Heart left ventricle (tissue), 16 donors: ENCODE results near the gene NEK7. TPM values are rescaled to one million over a fixed set of nuclear protein-coding genes. Genes with fewer than 3 reads are reported as not detected.

Experiments
- ATAC-seq, 4 donors: fragments of 200-7000 bp; cut with Tn5 transposase; one replicate each; pipeline ENCODE4 v1.9.1; 2020 to 2022; ENCODE audit warnings: moderate library complexity in 4 of 4, mild to moderate bottlenecking in 3 of 4, moderate number of reproducible peaks in 1 of 4
- DNase-seq, 5 donors: peaks; one replicate each; pipeline ENCODE4 v3.0.0-alpha.2; 2020
- H3K27ac ChIP-seq, 12 donors: fragments of 200-600 bp; sonication (generic) in 4 of 12; one replicate each; pipeline versions ENCODE4 v1.5.0 to v1.8.0; 2016 to 2022; ENCODE audit warnings: mild to moderate bottlenecking in 2 of 12
- H3K27me3 ChIP-seq, 9 donors: fragments of 200-600 bp; sonication (generic) in 2 of 9; one replicate each; pipeline versions ENCODE4 v1.5.1 to v1.8.0; 2016 to 2022; ENCODE audit warnings: mild to moderate bottlenecking in 3 of 9
- H3K36me3 ChIP-seq, 9 donors: fragments of 200-600 bp; sonication (generic) in 2 of 9; one replicate each; pipeline versions ENCODE4 v1.5.0 to v1.8.0; 2018 to 2022; ENCODE audit warnings: mild to moderate bottlenecking in 2 of 9
- H3K4me1 ChIP-seq, 12 donors: fragments of 200-600 bp; sonication (generic) in 4 of 12; one replicate each; pipeline versions ENCODE4 v1.5.0 to v1.8.0; 2016 to 2022; ENCODE audit warnings: mild to moderate bottlenecking in 3 of 12
- H3K4me3 ChIP-seq, 12 donors: fragments of 200-600 bp; sonication (generic) in 4 of 12; one replicate each; pipeline versions ENCODE4 v1.5.0 to v1.8.0; 2017 to 2022; ENCODE audit warnings: mild to moderate bottlenecking in 9 of 12, moderate library complexity in 4 of 12
- H3K9me3 ChIP-seq, 12 donors: fragments of 200-600 bp; sonication (generic) in 4 of 12; one replicate each; pipeline versions ENCODE4 v1.5.0 to v1.8.0; 2016 to 2022; ENCODE audit warnings: mild to moderate bottlenecking in 1 of 12
- CTCF ChIP-seq, 12 donors: fragments of 200-600 bp; sonication (generic) in 4 of 12; IDR thresholded peaks; one replicate each; pipeline versions ENCODE4 v1.5.0 to v1.8.0; 2018 to 2022; ENCODE audit warnings: antibody characterized with exemption in 12 of 12, mild to moderate bottlenecking in 5 of 12
- POLR2A ChIP-seq, 2 donors: fragments of 450-650 bp; IDR thresholded peaks; one replicate each; pipeline ENCODE4 v1.6.1; 2017; ENCODE audit warnings: antibody characterized with exemption in 2 of 2, mild to moderate bottlenecking in 2 of 2, moderate library complexity in 2 of 2
- WGBS, 4 donors: extraction: QIAGEN DNeasy Blood & Tissue Kit in 2 of 4; methylation state at CpG; one replicate each; pipeline versions ENCODE4 v1.1.5 to v1.1.7; 2013 to 2018; 5-methylcytosine and 5-hydroxymethylcytosine counted together
- intact Hi-C, 10 donors: fragments of 100-400 bp; cut with DNase I; formaldehyde crosslinking; loops; one replicate each; pipeline versions ENCODE4 v1.11.1 to v1.14.2; 2022
- polyA plus RNA-seq, 2 donors: library from polyadenylated mRNA; stranded (reverse); fragments of 200-250 nt; gene quantifications; one replicate each; pipeline ENCODE4 v1.2.3, GENCODE V29; 2013
- total RNA-seq, 9 donors: library from RNA; depleted of rRNA in 2 of 9; stranded (reverse); fragments of >200 nt in 2 of 9; fragmentation: NEBNext Ultra II Directional in 3 of 9; extraction: Animal tissue kit (Norgen Biotek cat#: 25700) in 3 of 9; gene quantifications; one replicate each; pipeline versions ENCODE4 v1.1.0 to v1.2.4, GENCODE V29; 2016 to 2023
- donor health status: ischemic (EF 13 %, LVEDD 7.1; RV severe dilation, severe dysfunction).
- donor health status: healthy with polysubstance abuse.
- donor health status: DM: no; HTN: yes; CAD: no.
- donor health status: DM: no; HTN: no; CAD: no.
- donor health status: ischemic (EF 25% LVEDD 6.9; RV normal size, moderate dysfunction).
- donor health status: ischemic (EF 25% LVEDD 5.7; RV mildly dilated, moderate dysfunction).
- donor health status: healthy.
- donor health status: DM: yes; HTN: yes; CAD: no.
- donor health status: ischemic (EF 35%, LVEDD 5.7; RV mildly dilated, moderate dysfunction).
- donor health status: nonischemic (EF 11% LVEDD 7.7; RV severe dilation, severe dysfunction).
- donor health status: DM: yes; HTN: yes; CAD: no.
- donor health status: PGD.
- donor health status: ischemic (EF 29% LVEDD 5.4; RV normal size, mild dysfunction).
- donor health status: nonischemic (EF 23%, LVEDD 6.1; RV moderate dilation, normal function).

Gene NEK7
- total and polyA plus RNA-seq, 11 donors, result 57.5 to 499 (median 235) TPM

GRCh38 chr1:198335663-198336062, 178.9 kb downstream of the NEK7 start:
- TF ChIP-seq POLR2A (IDR thresholded peaks at IDR 0.05) (no peak), CTCF (IDR thresholded peaks at IDR 0.05) (no peak)
- no peaks in the 10 kb centered on the region for H3K27me3 ChIP-seq
- H3K9me3 ChIP-seq, result no peaks in the 10 kb centered on the region
- no peak overlapping the region for H3K4me3 ChIP-seq
- ATAC-seq, result no peak
- intact Hi-C loops, result no loop called here
- no peaks in the 10 kb centered on the region for H3K36me3 ChIP-seq
- 85 to 89% (median 87%) methylated on average over 1 of the region's 1 CpG for WGBS, 4 donors
- H3K27ac ChIP-seq, result no peak overlapping the region
- H3K4me1 ChIP-seq, result no peaks in the 10 kb centered on the region
- DNase-seq, result no peak

GRCh38 chr1:198337886-198338285, 181.1 kb downstream of the NEK7 start:
- TF ChIP-seq CTCF (IDR thresholded peaks at IDR 0.05) (no peak), POLR2A (IDR thresholded peaks at IDR 0.05) (no peak)
- Histone ChIP-seq H3K4me1 (no peaks in the 10 kb centered on the region), H3K4me3 (no peak overlapping the region), H3K27me3 (no peaks in the 10 kb centered on the region), H3K9me3 (no peaks in the 10 kb centered on the region), H3K27ac (no peak overlapping the region), H3K36me3 (no peaks in the 10 kb centered on the region)
- intact Hi-C loops, result no loop called here
- DNase-seq (no peak), ATAC-seq (no peak)

GRCh38 chr1:198340139-198340538, 183.3 kb downstream of the NEK7 start:
- no peaks in the 10 kb centered on the region for H3K27me3 ChIP-seq
- H3K36me3 ChIP-seq, result no peaks in the 10 kb centered on the region
- intact Hi-C loops, result no loop called here
- TF ChIP-seq CTCF (IDR thresholded peaks at IDR 0.05) (no peak), POLR2A (IDR thresholded peaks at IDR 0.05) (no peak)
- no peak for DNase-seq
- no peak overlapping the region for H3K4me3 ChIP-seq
- no peaks in the 10 kb centered on the region for H3K9me3 ChIP-seq
- no peak overlapping the region for H3K27ac ChIP-seq
- ATAC-seq, result no peak
- WGBS, 4 donors, result 92 to 100% (median 96%) methylated on average over 1 of the region's 1 CpG
- no peaks in the 10 kb centered on the region for H3K4me1 ChIP-seq

GRCh38 chr1:198346178-198346577, 189.4 kb downstream of the NEK7 start:
- no peak for DNase-seq
- ATAC-seq, result no peak
- Histone ChIP-seq H3K4me3 (no peak overlapping the region), H3K36me3 (no peaks in the 10 kb centered on the region), H3K4me1 (no peaks in the 10 kb centered on the region), H3K27ac (no peak overlapping the region), H3K27me3 (no peaks in the 10 kb centered on the region), H3K9me3 (no peaks in the 10 kb centered on the region)
- TF ChIP-seq CTCF (IDR thresholded peaks at IDR 0.05) (no peak), POLR2A (IDR thresholded peaks at IDR 0.05) (no peak)
- intact Hi-C loops, result no loop called here
- WGBS, 4 donors, result 49 to 69% (median 64%) methylated on average over 3 of the region's 3 CpGs
